ENCODE data around the gene FAM47C.
"Not testable (repeated sequence)": the region's sequence is repeated elsewhere in the genome, so short reads cannot be mapped to it uniquely, and the experiment has no call there.

FAM47C gene

GRCh38 chrX:37008182-37008581, at the start of gene FAM47C:
Gene FAM47C (plus strand): TSS chrX:37008366. CDS start chrX:37008411, 45 bp downstream.
- not testable (repeated sequence) for DNase-seq

- no peak for DNase-seq
These were observed 46.6 kb upstream of the FAM47C start for GRCh38 chrX:36961590-36961989.

GRCh38 chrX:36963069-36963808, 44.9 kb upstream of the FAM47C start:
- no peak for DNase-seq

- DNase-seq = no peak
These were observed 44.3 kb upstream of the FAM47C start for GRCh38 chrX:36963852-36964251.

- no peak for DNase-seq
These were observed 34.6 kb upstream of the FAM47C start for GRCh38 chrX:36973575-36973974.

GRCh38 chrX:36974911-36975310, 33.3 kb upstream of the FAM47C start:
- no peak for DNase-seq

- DNase-seq = no peak
These were observed 29.3 kb upstream of the FAM47C start for GRCh38 chrX:36978886-36979285.

GRCh38 chrX:36983831-36984230, 24.3 kb upstream of the FAM47C start:
- DNase-seq = no peak

- DNase-seq = not testable (repeated sequence)
These were observed 22.6 kb upstream of the FAM47C start for GRCh38 chrX:36985416-36986209.

GRCh38 chrX:36986231-36986630, 21.9 kb upstream of the FAM47C start:
- DNase-seq = no peak

- DNase-seq = not testable (repeated sequence)
These were observed 21.0 kb upstream of the FAM47C start for GRCh38 chrX:36987212-36987611.

GRCh38 chrX:37000140-37000539, 8.0 kb upstream of the FAM47C start:
- no peak for DNase-seq

GRCh38 chrX:37010496-37010895, 2.3 kb downstream of the FAM47C start:
- no peak for DNase-seq

GRCh38 chrX:37034260-37034659, 26.1 kb downstream of the FAM47C start:
- DNase-seq = not testable (repeated sequence)

- DNase-seq = not testable (repeated sequence)
These were observed 28.6 kb downstream of the FAM47C start for GRCh38 chrX:37036674-37037220.

- not testable (repeated sequence) for DNase-seq
These were observed 30.6 kb downstream of the FAM47C start for GRCh38 chrX:37038814-37039213.

GRCh38 chrX:37042956-37043885, 35.1 kb downstream of the FAM47C start:
- not testable (repeated sequence) for DNase-seq

GRCh38 chrX:37047776-37048175, 39.6 kb downstream of the FAM47C start:
- DNase-seq = no peak

- DNase-seq = not testable (repeated sequence)
These were observed 49.4 kb downstream of the FAM47C start for GRCh38 chrX:37057572-37057971.

GRCh38 chrX:37060999-37061398, 52.8 kb downstream of the FAM47C start:
- peak; percentile 1 for DNase-seq
